GM19395 (cell line): ENCODE measurements around the gene SGSM2.
A peak's percentile ranks its signal among the peaks of the same experiment; 100 is the strongest.

ENCODE experiments used
- ATAC-seq: cut with Tn5 transposase; IDR thresholded peaks from one replicate; pipeline ENCODE4 v1.9.1; 2021; ENCODE audit warnings: mild to moderate bottlenecking, moderate library complexity; ENCODE audit not compliant: unreplicated experiment

The SGSM2 gene

GRCh38 chr17:2336215-2336851 lies 968 bp upstream of the SGSM2 start, which contains the start of gene TSR1:
TSS of gene TSR1 (minus strand) at chr17:2336457. CDS start at chr17:2336427, 30 bp downstream.
- peak; percentile 80 for ATAC-seq

GRCh38 chr17:2337544-2338314 lies 428 bp downstream of the SGSM2 start:
- ATAC-seq = no peak

DNA sequence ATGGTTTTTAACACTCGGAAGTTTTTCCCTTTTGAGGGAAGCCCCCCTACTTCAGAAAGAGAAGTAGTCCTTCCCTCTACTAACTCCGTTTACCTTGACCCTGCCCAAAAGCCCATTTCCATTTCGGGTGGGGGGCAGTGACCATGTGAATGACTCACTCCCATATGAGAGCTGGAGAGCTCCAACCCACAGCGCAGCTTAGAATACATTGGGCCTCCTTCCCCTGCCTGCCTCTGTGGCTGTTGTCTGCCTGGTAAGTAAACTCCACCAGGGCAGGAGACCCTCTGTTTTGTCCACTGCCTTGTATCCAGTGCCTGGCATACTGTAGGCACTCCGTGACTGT lies 985 bp downstream of the SGSM2 start:
- ATAC-seq = no peak

DNA sequence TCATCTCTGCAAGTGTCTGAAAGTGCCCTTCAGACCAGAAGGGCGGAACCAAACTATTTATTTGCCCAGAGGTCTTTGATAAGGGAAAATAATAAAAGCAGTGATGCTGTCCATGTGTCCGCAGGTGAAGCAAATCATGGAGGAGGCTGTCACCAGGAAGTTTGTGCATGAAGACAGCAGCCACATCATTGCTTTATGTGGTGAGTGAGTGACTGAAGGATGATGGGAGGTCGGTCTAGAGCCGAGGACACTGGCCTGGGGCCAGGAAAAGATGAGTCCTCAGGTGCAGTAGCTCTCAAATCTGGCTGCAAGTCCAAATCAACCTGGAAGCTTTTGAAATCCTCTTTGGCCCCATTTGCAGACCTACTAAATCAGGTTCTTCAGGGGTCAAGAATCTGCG lies 6.1 kb downstream of the SGSM2 start:
- ATAC-seq = no peak

GRCh38 chr17:2344528-2344927 lies 7.2 kb downstream of the SGSM2 start:
- no peak for ATAC-seq

GRCh38 chr17:2346475-2346874 lies 9.2 kb downstream of the SGSM2 start:
- no peak for ATAC-seq

DNA sequence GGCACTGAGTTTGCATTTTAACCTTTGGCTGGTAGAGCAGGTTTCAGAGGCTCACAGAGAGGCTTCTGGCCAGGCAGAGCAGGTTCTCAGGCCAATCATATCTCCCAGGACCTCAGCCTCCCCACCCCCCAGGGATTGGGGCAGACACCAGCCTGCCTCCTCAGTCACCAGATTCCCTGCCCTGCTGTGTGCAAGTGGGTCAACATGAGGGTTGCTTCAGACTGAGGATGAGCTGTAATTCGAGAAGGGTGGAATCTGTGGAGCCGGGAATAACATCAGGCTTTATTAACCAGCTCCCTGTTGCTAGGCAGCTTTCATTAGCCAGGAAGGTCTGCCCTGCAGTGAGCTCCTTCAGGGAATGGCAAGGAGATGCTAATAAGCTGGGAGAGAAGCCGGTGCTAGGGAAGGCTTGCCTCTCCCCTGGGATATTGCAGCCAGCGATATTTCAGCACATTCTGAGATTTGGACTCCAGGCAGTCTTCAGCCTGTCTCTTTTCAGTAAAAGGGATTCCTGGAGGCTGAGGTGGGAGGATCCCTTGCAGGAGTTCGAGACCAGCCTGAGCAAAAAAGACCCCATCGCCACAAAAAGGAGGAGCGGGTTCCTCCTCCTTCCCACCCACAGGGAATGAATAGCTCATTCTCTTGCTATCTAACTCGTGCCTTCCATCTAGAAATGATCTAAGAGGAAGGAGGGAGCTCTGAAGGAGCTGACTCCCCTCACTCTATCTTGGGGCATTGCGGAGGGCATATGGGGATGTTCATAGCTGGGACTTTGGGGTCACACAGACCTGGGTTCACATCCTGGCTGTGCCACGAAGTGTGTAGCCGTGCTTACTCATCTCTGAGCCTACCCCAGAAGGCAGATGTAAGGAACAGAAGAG lies 10.7 kb downstream of the SGSM2 start:
- no peak for ATAC-seq

GRCh38 chr17:2351269-2351668 lies 14.0 kb downstream of the SGSM2 start:
- no peak for ATAC-seq

GRCh38 chr17:2354311-2354710 lies 17.0 kb downstream of the SGSM2 start:
- no peak for ATAC-seq

DNA sequence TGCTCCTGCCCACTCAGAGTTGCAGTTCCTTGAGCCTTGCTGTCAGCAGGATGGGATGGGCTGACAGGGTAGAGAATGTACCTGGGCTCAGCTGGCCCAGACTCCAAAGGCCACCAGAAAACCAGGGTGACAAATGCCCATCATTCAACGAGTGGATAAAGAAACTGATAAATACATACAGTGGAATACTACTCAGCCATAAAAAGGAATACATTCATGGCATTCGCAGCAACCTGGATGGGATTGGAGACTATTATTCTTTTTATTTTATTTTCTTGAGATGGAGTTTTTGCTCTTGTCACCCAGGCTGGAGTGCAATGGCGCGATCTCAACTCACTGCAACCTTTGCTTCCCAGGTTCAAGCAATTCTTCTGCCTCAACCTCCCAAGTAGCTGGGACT lies 19.9 kb downstream of the SGSM2 start:
- no peak for ATAC-seq

DNA sequence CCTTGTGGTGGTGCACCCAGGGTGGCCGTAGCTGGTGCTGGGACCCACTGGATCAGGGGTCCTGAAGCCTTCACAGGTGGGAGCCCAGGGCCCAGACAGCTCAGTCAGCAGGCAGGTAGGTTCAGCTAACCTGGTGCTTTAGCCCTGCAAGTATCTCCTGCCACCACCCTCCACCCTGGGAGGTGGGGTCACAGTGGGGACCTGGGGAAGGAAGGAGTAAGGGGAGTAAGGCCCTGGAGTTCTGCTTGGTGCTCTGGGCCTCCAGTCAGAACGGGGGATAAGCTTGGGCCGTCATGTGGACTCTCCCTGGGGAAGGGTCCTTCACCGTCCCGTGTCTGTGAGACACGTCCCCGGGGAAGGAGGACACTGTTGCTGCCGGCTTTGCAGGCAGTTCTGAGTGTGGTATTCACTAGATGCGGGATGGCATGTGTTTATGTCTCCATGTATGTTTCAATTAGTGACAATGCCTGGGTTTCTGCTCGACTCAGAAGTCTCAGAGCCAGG lies 20.7 kb downstream of the SGSM2 start:
- ATAC-seq = no peak

- no peak for ATAC-seq
Measured at GRCh38 chr17:2361010-2361760, 23.9 kb downstream of the SGSM2 start.

- no peak for ATAC-seq
Measured at GRCh38 chr17:2362016-2362415, 24.7 kb downstream of the SGSM2 start.

DNA sequence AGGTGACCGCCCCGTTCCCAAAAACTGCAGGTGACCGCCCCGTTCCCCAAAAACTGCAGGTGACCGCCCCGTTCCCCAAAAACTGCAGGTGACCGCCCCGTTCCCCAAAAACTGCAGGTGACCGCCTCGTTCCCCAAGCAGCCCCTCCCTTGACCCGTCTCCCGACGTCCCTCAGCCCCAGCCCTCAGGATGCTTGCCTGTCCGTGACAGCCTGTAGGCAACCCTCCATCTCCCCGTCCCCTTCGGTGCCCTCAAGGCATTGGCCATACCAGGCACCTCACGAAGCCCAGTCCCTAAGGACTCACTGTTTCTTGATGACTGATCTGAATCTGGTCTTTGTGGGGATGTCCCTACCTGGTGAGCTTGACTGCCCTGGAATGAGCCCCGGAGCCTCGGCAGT lies 25.1 kb downstream of the SGSM2 start:
- no peak for ATAC-seq

DNA sequence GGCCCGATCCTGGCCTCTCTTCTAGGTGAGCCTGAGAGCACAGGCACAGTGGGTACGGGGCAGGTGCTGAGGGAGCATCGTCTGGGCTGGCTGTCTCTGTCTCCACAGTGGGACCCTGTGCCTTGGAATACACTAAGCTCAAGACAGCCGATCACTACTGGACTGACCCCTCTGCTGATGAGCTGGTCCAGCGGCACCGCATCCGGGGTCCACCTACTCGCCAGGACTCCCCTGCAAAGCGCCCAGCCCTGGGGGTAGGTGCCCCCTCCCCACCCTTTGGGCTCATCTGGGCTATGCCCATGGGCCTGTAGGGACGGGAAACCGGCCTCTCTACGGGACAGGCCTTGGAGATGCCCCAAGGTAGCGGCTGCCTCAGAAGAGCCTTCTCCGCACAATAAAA lies 25.6 kb downstream of the SGSM2 start:
- no peak for ATAC-seq

DNA sequence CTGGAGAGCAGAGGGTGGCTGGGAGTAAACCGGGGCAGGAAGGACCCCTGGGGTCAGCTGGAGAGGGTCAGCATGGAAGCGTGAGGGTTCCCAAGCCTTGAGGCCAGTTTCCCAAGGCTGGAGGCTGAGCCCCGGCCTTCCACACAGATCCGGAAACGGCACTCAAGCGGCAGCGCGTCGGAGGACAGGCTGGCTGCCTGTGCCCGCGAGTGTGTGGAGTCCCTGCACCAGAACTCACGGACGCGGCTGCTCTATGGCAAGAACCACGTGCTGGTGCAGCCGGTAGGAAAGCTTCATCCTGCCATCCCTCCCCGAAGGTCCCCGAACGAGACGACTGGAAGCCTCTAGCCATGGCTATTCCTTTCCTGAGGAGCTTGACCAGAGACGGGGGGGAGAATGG lies 26.0 kb downstream of the SGSM2 start:
- no peak for ATAC-seq

DNA sequence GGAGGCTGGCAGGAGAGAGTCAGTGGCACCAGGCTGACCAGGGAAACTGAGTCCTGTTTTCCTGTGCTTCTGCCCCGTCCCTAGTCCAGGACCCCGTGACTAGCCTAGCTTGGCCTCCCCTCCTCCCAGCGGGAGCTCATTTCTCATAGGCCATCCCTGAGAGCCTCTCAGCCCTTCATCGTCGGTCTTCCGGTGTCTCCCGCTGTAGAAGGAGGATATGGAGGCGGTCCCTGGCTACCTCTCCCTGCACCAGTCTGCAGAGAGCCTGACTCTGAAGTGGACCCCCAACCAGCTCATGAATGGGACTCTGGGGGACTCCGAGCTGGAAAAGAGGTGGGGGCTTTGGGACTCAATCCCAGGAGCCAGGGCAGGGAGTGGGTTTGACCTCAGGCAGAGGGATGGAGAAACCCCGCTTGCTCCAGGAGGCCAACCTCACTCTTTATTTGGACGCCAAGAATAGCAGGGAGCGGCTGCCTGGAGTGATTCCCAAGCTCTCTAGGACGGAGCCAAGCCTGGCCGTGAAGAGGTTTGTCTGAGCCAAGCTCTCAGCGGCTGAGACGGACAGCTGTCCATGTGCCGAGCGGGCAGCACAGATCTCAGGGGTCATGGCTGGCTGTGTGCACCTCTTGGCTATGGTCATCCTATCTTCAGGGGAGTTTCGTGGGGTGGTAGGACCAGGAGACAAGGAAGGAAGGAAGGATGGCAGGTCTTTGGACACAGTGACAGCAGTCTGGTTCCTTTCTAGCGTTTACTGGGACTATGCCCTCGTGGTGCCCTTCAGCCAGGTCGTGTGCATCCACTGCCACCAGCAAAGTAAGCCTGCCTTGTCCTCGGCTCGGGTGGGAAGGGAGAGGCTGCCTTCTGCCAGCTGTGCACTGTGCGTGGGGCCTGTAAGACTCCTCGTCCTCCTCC lies 26.8 kb downstream of the SGSM2 start:
- ATAC-seq = no peak

GRCh38 chr17:2364763-2365116 lies 27.4 kb downstream of the SGSM2 start:
- no peak for ATAC-seq

DNA sequence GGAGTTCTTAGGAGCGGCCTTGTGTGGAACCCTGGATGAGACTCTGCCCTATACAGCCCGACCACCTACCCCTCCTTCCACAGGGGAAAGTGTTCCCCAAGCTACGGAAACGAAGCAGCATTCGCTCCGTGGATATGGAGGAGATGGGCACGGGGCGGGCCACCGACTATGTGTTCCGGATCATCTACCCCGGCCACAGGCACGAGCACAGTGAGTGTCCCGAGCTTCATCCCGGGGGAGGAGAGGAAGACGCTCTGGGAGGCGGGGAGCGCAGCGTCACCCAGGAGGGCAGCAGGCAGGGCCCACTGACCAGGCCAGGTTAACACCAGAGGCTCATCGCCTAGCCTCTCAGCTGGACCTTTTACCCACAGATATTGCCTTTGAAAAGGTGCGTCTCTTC lies 27.8 kb downstream of the SGSM2 start:
- ATAC-seq = no peak
